Stimulated activated CD8-positive, alpha-beta memory T cell treated with anti-CD3 and anti-CD28 coated beads, Interleukin-4, amount 100 ng/mL, for 1 hour (primary cell): ENCODE data around the gene TRPC4AP.
A peak's percentile ranks its signal among the peaks of the same experiment; 100 is the strongest.
"Not testable (repeated sequence)": the region's sequence is repeated elsewhere in the genome, so short reads cannot be mapped to it uniquely, and the experiment has no call there.

ENCODE experiments used
- DNase-seq, 2 donors: peaks; one replicate each; pipeline ENCODE4 v3.0.0-alpha.2; 2020; ENCODE audit warnings: low read depth in 2 of 2, low spot score in 1 of 2

The TRPC4AP gene, protein sequence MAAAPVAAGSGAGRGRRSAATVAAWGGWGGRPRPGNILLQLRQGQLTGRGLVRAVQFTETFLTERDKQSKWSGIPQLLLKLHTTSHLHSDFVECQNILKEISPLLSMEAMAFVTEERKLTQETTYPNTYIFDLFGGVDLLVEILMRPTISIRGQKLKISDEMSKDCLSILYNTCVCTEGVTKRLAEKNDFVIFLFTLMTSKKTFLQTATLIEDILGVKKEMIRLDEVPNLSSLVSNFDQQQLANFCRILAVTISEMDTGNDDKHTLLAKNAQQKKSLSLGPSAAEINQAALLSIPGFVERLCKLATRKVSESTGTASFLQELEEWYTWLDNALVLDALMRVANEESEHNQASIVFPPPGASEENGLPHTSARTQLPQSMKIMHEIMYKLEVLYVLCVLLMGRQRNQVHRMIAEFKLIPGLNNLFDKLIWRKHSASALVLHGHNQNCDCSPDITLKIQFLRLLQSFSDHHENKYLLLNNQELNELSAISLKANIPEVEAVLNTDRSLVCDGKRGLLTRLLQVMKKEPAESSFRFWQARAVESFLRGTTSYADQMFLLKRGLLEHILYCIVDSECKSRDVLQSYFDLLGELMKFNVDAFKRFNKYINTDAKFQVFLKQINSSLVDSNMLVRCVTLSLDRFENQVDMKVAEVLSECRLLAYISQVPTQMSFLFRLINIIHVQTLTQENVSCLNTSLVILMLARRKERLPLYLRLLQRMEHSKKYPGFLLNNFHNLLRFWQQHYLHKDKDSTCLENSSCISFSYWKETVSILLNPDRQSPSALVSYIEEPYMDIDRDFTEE

DNA sequence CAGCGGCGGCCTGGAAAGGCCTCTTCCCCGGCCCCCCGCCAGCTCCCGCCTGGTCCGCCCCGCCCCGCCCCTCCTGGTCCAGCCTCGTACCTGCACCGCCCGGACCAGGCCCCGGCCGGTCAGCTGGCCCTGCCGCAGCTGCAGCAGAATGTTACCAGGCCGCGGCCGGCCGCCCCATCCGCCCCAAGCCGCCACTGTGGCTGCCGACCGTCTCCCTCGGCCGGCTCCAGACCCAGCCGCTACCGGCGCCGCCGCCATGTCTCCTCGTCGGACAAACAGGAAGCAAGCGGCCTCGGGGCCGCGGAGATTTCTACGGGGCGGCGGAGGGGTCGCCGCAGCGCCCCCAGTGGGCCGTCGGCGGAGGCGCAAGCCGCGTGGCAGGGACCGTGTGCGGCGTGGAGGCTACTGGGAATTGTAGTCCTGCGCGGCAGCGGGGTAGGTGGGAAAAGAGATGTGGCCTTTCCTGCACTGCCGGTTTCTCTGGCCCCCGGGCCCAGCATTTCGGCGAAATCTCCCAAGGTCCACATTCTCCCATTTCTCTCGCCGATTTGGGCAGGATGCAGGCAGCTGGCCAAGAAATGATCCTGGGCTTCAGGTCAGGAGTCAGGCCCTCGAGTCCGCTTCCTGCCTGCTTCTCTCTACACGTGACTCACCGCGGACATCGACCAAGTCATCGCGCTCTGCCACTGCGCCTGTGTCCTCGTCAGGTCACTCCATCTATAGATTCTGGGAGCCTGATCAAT is at the start of gene TRPC4AP:
Gene TRPC4AP, minus strand, starts transcription at position 284 of the 743 bp plus-strand sequence. Its CDS starts 26 bp downstream, at position 258.
- peak; percentile 71 to 75 for DNase-seq

DNA sequence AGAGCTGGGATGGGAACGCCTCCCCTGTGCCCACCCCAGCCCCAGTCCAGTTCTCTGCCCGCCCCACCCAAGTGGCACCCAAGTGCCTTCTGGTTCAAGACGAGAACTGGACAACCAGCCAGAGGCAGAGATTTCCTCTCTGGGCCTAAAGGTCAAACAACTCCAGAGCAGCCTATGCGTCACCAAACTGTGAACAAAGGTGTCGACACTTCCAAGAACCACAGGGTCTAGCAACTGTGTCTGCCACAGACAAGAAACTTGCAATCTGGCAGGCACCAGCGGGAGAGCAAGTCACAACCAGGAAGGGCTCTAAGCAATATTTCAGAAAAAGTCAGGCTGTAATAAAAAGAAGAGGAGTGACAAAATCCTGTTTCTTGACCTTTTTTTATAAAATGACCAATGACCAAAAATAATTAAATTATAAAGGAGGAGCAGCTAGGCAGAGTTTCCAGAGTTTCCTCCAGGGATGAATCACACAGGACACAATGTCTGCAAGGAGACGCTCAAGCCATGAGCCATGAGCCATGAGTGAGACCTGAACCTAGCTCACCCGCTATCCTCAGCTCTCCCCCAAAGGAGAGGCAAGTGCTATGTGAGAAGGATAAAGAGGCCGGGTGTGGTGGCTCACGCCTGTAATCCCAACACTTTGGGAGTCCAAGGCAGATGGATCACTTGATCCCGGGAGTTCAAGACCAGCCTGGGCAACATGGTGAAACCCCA is 43.4 kb upstream of the TRPC4AP start:
- DNase-seq: no peak

DNA sequence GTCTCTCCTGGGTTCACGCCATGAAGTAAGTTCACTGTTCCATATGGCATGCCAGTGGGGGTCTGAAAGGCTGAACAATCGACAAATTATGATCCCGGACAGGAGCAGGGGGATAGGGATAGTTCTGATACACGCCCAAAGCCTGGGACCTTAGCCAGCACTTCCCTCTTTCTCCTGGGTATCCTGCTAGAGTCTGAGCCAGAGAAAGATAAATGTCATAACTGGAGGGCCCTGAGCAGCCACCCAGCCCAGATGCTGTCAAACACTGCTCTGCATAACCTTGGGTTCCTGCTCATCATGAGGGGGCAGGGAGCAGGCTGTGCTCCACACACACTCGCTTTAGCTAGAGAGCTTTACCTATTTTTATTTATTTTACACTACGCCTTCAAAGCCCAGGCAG is 42.3 kb upstream of the TRPC4AP start:
- DNase-seq: no peak

DNA sequence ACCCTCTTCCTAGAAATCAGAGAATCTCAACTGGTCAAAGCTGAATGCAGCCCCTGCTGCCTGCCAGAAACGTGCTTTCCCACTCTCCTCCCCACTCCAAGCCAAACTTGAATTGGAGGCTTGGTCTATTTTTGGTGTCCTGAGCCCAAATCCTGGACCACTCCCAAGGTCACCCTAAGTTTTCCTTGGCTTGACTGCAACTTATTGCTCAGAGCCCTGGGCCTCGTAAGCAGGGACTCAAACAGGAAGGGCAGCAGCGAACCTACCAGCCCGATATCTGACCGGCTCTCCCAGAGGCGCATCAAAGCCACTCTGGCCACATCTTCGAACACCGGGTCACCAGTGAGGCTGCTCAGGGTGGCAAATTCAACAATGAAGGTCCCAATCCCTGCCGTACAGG is 41.9 kb upstream of the TRPC4AP start:
- DNase-seq: no peak

DNA sequence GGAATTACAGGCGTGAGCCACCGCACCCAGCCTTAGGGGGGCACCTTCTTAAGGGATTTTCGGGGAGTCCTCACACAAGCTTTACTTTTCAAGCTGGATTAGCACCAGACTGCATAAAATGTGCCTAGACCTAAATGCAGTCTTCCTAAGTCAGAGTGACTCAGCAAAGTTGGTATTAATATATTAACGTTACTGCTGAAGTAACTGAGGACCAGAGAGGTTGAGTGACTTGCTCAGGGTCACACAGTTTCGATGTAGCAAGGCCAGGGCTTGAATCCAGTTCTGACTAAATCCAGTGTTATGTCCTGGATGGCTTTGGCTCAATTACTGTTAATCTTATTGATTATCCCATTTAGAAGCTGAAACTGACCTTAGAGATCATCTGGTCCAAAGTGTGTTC is 41.1 kb upstream of the TRPC4AP start:
- no peak for DNase-seq

DNA sequence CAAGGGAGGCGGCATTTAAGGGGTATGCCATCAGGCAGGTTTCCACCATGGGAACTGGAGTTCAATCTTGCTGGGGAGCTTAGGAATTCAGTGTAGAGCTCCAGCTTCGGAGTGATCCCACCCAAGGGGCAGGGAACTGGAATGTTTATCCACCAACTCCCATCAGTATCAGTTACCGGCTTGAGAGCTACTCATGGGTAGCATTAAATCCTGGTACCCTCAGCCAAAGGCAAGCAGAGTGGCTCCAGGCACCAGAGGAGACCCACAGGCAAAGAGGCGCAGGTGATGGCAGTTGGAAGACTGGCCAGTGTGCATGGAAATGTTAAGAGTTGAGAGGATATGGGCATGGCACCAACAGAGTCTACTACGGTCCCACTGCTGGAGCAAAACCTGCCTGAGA is 40.4 kb upstream of the TRPC4AP start:
- no peak for DNase-seq

DNA sequence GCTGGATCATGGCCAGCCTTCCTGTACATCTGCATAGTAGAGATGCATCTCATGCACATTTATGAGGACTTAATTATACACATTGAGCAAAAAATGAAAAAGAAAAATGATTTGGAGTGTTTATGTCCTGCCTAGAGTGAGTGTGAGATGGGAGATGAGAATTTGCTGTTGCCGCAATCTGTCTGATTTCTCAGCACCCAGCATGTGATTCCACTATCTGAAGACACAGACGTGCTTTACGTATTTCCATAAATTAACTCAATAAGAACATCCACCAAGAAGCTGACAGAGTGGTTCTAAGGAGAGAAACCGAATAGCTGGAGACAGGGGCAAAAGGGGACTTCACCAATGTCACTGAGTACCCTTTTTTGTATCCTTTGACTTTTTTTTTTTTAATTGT is 39.3 kb upstream of the TRPC4AP start:
- DNase-seq: no peak

DNA sequence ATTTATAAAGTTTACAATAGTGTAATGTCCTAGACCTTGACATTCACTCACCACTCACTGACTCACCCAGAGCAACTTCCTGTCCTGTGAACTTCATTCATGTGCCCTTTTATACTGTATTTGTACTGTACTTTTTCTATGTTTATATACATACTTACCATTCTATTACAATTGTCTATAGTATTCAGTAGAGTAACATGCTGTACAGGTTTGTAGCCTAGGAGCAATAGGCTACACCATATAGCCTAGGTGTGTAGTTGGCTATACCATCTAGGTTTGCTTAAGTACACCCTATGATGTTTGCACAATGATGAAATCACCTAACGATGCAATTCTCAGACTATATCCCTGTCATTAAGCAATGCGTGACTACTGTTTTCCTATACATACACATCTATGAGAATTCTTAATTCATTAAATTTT is 37.1 kb upstream of the TRPC4AP start:
- DNase-seq: no peak

DNA sequence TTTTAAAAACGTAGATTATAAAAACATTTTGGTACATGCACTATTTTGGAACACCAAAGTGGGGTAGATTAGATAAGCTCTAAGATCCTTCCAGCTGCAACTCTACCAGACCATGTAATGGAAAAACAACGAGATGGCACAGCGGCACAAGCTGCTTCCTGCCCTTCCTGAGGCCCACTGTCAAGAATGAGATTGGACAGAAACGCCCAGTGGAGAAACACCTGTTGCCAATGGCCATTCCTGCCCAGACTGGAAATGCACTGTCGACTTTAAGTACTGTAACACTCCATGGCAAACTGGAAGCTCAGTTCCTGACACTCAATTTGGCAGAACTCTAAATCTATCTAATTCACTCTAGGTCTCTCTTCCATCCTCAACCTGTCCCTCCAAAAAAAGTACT is 33.1 kb upstream of the TRPC4AP start:
- DNase-seq: no peak

DNA sequence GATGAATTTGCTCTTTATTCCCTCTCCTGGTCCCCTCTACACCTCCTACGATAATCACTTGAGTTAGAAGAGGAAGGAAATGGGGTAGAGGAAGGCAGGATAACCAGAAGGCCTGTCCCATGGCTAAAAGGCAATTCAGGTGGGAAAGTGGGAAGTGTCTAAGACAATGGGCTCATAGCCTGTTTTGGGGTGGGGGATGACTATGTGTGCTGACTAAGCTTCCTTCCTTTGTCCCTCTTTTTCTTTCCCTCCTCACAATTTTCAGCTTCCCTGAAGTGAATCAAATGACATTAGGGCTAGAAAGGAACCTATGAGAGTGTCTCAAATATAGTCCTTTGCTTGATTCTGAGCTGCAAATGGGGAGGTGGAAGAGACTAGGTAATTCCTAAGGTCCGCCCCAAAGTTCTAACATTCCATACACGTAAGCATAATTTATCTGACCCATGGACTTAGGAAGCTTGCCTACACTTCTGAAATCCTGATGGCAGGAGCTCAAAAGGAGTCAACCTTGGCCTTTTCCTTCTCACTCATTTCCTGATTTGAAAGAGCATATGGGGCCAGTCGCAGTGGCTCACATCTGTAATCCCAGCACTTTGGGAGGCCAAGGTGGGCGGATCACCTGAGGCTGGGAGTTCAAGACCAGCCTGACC is 30.3 kb upstream of the TRPC4AP start:
- DNase-seq: no peak

DNA sequence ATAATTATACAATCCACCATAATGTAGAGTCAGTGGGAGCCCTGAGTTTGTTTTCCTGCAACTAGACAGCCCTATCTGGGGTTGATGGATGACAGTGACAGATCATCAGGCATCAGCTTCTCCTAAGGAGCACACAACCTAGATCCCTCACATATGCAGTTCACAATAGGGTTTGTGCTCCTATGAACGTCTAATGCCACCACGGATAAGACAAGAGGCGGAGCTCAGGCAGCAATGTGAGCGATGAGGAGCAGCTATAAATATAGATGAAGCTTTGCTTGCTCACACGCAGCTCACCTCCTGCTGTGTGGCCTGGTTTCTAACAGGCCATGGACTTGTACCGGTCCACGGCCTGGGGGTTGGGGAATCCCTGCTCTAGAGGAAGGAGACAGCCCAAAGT is 28.6 kb upstream of the TRPC4AP start:
- no peak for DNase-seq

DNA sequence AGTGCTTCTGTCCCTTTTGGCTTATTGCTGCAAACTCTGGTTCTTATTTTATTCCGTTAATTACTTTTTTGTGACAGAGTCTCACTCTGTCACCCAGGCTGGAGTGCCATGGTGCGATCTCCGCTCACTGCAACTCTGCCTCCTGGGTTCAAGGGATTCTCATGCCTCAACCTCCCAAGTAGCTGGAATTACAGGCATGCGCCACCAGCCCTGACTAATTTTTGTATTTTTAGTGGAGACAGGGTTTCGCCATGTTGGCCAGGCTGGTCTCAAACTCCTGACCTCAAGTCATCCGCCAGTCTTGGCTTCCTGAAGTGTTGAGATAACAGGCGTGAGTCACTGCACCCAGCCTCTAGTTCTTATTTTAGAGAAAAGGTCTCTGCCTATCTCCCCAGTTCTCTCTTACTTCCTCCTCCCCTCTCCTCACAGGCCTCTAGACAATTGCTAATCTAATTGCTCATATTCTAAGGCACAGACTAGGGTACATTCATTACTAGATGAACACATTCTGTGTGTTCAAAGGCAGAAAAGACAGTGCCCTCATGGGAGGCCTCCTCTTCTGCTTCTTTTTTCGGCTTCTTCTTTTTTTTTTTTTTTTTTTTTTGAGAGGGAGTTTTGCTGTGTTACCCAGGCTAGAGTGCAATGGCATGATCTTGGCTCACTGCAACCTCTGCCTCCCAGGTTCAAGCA is 27.6 kb upstream of the TRPC4AP start:
- no peak for DNase-seq

DNA sequence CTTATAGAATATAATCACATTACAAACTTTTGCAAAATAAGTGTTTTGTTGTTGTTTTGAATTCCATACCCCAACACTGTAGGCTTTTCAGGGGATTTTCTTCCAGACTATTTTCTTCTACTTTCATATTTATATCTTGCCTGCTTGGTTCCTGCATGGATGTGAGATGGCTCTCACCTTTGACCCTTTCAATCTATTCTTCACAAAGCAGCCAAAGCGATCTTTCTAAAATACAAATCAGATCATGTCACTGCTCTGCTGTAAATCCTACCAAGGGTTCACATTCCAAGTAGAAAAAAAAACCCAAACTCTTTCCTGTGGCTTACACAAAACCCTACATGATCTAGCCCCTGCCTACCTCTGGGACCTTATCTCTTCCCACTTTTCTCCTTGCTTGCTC is 25.0 kb upstream of the TRPC4AP start:
- DNase-seq: no peak

DNA sequence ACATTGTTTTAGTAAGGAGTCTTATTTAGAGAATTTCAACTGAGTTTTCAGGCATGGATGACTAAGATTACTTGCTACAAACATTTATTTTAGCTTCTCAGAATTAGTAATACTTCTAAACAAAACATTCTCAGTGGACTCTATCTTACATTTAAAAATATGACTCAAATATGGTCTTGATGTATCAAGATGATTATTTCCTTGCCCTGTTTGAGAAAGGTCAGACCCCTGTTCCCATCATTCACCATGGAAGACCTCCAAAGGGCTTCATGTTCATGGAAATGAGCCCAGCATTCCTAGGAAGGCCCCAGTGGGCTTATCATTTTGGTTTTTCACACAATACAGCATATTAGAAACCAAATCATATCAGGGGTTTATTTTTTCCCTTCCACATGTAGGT is 24.6 kb upstream of the TRPC4AP start:
- DNase-seq: no peak

DNA sequence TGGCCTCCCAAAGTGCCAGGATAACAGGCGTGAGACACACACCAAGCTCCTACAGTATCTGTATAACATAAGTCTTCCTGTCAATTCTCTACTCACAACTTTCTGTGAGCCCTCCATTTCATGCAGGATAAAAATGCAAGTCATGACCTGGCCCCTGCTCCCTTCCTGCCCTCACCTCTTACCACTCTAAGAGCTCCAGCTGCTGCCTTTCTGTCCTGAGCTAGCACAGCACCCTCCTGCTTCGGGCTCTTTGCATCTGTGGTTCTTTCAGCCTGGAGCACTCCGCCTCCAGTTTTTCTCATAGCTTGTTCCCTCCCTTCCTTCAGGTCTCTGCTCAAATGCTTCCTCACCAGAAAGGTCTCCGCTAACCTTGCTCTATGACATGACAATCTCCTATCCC is 23.7 kb upstream of the TRPC4AP start:
- no peak for DNase-seq

DNA sequence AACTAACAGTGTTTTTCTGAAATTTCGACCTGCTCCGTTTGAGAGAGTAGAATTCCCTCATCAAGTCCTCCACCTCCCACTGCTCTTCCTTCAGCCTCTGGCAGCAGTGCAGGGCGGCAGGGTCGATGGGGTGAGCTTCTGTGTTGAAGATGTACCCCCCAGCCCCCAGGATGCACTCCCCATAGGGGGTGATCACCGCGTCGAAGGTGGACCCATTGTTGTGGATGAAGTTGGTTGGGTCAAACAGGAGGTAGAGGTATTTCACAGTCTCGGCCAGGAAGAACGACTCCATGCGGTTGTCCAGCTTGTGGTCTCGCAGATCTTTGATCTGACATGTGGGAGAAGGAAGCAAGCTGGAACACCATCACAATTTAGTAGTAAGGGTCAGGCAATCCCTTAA is 23.0 kb upstream of the TRPC4AP start:
- DNase-seq: no peak

DNA sequence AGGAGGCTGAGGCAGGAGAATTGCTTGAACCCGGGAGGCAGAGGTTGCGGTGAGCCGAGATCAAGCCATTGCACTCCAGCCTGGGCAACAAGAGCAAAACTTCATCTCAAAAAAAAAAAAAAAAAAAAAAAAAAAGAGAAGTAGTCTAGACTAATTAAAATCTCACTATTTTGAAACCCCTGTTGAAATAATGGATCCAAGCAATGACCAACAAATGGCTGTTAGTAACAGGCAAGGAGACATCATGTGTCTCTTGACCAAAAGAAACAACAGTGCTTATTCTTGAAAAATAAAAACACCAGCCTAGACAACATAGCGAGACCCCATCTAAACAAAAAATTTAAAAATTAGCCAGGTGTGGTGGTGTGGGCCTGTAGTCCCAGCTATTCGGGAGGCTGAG is 19.7 kb upstream of the TRPC4AP start:
- not testable (repeated sequence) for DNase-seq

DNA sequence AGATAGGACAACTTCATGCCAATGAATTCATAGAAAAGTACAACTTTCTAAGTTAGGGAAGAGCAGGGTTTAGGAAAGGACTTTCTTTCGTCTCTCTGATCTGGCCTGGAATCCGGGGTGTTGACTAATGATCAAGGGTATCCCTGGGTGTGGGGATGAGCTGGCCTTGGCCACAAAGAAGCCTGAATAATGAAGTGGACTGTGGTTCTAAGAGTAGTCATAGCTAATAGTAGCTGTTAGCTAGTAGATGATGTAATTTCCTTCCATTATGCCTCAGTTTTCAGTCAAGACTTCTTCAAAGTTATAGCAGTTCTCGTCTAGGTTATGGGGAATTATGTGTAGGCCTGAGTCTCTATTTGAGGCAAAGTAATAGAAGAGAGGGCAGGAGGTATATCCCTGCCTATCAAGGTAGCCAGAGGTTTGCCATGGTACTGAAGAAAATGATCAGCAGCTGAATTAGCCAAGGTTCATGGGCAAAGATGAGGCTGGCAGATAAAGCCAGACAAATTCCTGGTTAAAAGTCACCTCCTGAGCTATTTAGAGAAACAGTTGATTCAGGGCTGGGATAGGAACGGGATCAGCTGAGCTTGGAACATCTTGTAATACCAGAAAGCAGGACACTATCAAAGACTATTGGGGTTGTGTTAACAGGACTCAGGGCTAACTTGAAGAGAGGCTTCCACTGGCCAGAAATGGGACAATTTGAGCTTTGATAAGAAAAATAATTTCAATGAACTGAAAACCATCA is 18.7 kb upstream of the TRPC4AP start:
- DNase-seq: no peak

DNA sequence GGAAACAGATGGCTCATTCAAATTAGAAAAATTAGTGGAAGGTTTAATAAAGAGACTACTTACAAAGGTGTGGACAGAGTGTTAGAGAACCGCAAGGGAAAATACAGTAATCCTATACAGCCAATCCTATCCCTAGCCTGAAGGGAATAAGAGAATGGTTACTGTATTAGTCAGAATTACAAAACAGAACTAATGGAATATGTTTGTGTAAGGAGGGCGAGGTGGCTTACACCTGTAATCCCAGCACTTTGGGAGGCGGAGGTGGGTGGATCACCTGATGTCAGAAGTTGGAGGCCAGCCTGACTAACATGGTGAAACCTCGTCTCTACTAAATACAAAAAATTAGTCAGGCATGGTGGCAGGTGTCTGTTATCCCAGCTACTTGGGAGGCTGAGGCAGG is 16.3 kb upstream of the TRPC4AP start:
- DNase-seq: no peak
